ENCODE results near the gene CFAP43. TPM values are rescaled to one million over a fixed set of nuclear protein-coding genes. Genes with fewer than 3 reads are reported as not detected.
A peak's percentile ranks its signal among the peaks of the same experiment; 100 is the strongest.

The CFAP43 gene, protein sequence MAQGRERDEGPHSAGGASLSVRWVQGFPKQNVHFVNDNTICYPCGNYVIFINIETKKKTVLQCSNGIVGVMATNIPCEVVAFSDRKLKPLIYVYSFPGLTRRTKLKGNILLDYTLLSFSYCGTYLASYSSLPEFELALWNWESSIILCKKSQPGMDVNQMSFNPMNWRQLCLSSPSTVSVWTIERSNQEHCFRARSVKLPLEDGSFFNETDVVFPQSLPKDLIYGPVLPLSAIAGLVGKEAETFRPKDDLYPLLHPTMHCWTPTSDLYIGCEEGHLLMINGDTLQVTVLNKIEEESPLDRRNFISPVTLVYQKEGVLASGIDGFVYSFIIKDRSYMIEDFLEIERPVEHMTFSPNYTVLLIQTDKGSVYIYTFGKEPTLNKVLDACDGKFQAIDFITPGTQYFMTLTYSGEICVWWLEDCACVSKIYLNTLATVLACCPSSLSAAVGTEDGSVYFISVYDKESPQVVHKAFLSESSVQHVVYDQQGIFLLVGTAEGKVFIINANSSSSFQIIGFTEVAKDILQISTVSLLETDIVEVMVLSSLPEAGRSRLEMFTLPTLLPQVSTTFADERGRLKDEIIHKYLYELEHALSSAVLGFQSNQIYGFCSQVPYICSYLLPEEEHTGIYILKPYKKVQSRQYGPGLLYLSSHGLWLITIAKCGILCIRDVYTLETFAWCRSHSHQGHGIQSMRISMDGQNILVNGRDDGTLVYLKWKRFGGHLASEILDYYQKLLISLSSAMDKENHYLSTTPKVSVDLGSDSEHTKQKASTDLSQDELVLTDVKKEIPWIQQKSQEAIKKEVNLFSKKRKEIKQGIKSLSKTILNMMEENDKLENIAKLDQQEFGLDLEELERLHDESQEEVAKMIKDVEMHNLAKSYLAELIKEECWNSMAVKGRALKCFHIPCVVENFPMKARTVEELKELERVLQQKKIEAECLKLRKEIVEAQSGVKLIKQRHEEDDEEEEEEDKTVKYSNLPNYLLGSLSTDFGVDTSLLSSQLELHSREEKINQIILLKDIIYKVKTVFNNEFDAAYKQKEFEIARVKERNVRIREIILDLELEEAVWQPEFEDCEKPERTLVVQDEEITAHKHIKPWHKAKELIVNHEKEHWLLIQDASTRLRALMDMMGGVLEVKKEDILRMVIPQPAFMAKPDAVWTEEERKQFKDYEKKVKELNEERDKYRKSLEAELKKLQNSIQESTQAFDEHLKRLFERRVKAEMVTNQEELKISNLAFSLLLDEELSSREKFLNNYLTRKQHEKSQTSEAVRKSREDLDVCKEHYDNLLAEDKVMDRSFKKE (N-terminal part only)
- total RNA-seq (0.12 TPM in 1 of 2 replicates, not detected in the other), polyA plus RNA-seq (not detected in 2 replicates), polyA minus RNA-seq (not detected in 2 replicates)
- total RNA-seq (2013), result not detected

GRCh38 chr10:104231784-104232612 is at the start of gene CFAP43:
CFAP43 (minus strand) TSS chr10:104232364; CDS start chr10:104232246, 118 bp downstream.
- H3K4me1 Mint-ChIP-seq, result peaks cover 10% of the 10 kb centered on the region
- Histone ChIP-seq H3K4me3 (ENCODE audit: control extremely low read depth in 1 of 5, extremely low read depth in 1 of 5, insufficient read depth in 1 of 5, low read depth in 2 of 5, low read length in 4 of 5) (peak within 1 kb of the TSS; percentile 52 to 86 (median 67)), H3K4me1 (ENCODE audit: control insufficient read depth in 2 of 2, insufficient read depth in 2 of 2, low read length in 2 of 2) (peaks cover 6 to 13% of the 10 kb centered on the region in 2 donors), H3K4me2 (replicated peaks; ENCODE audit: low read depth, low read length, poor library complexity, severe bottlenecking) (peak within 1 kb of the TSS; percentile 95), H3K27ac (ENCODE audit: low read length in 2 of 2) (peak within 1 kb of the TSS in 1 of 2 donors; percentile 66), H3K36me3 (replicated peaks in 1 of 2; ENCODE audit: control extremely low read depth in 1 of 2, control insufficient read depth in 1 of 2, extremely low read depth in 1 of 2, insufficient read depth in 2 of 2, low read length in 1 of 2) (no peaks in the 10 kb centered on the region), H3K79me2 (ENCODE audit: control insufficient read depth, insufficient read depth, low read length) (no peaks in the 10 kb centered on the region), H2AFZ (ENCODE audit: insufficient read depth, low read depth, low read length, poor library complexity, severe bottlenecking) (peak within 1 kb of the TSS; percentile 94), H3K9ac (ENCODE audit: low read length) (peak within 1 kb of the TSS; percentile 75), H3K27me3 (replicated peaks in 1 of 4; ENCODE audit: control extremely low read depth in 1 of 4, control insufficient read depth in 3 of 4, insufficient read depth in 4 of 4, low read length in 3 of 4) (peaks cover 0 to 19% (median 13%) of the 10 kb centered on the region in 4 experiments), H4K20me1 (ENCODE audit: control insufficient read depth, insufficient read depth, low read length, poor library complexity, severe bottlenecking) (no peaks in the 10 kb centered on the region), H3K9me3 (ENCODE audit: control extremely low read depth in 1 of 3, control insufficient read depth in 2 of 3, insufficient read depth in 1 of 3, low read length in 2 of 3) (peaks cover 2 to 8% (median 8%) of the 10 kb centered on the region in 3 donors)
- intact Hi-C loops (cut with micrococcal nuclease), result loop anchor here (1.0 to 2.0 kb wide), 5 partner anchors 22 to 314 kb away; partner anchors contain the start of genes GSTO1, GSTO2, ITPRIP and SFR1
- peak within 1 kb of the TSS; percentile 89 for H3K4me3 Mint-ChIP-seq
- H3K27me3 Mint-ChIP-seq, result peaks cover 26% of the 10 kb centered on the region
- peak; percentile 97 for DNase-seq
- ChIA-PET CTCF (interaction anchor here (1.4 kb wide), 1 partner anchor 119 kb away, joined by 3 read pairs; no protein-coding TSS in a partner anchor), POLR2A (no interaction called here)
- no peak for TF ChIP-seq CTCF (IDR thresholded peaks at IDR 0.05)
- TF ChIP-seq EZH2 (IDR thresholded peaks at IDR 0.05; ENCODE audit: borderline replicate concordance, insufficient read depth, low read depth, low read length, poor library complexity, severe bottlenecking), result no peak
- H3K9me3 Mint-ChIP-seq (ENCODE audit: insufficient read depth), result peaks cover 4% of the 10 kb centered on the region
- H3K27ac Mint-ChIP-seq, result peak within 1 kb of the TSS; percentile 84
- 1% methylated on average over 60 of the region's 60 CpGs for WGBS (ENCODE audit: insufficient coverage)
- ATAC-seq (ENCODE audit: low read depth), result peak; percentile 99
